Activated naive CD4-positive, alpha-beta T cell treated with anti-CD3 and anti-CD28 coated beads, Interleukin-2, amount 50 U/mL, for 72 hours (primary cell): Measurements from ENCODE around the gene CELF2. TPM values are rescaled to one million over a fixed set of nuclear protein-coding genes. Genes with fewer than 3 reads are reported as not detected.

Source experiments
- ATAC-seq, 2 donors: fragments of 150-1000 bp; cut with Tn5 transposase; 2 replicates each; pipeline ENCODE4 v1.10.0; 2021; ENCODE audit warnings: mild to moderate bottlenecking in 2 of 2, moderate library complexity in 2 of 2
- DNase-seq, 2 donors: peaks; one replicate each; pipeline ENCODE4 v3.0.0; 2021 to 2022; ENCODE audit warnings: low spot score in 2 of 2
- H3K27ac Mint-ChIP-seq, 2 donors: one replicate each; pipeline ENCODE4 v1.8.0; 2022; ENCODE audit warnings: mild to moderate bottlenecking in 2 of 2, mixed read lengths in 2 of 2
- H3K36me3 Mint-ChIP-seq, 2 donors: one replicate each; pipeline ENCODE4 v1.8.0; 2022; ENCODE audit warnings: mixed read lengths in 2 of 2
- H3K9me3 Mint-ChIP-seq, 2 donors: one replicate each; pipeline ENCODE4 v1.8.0; 2022; ENCODE audit warnings: mixed read lengths in 2 of 2
- total RNA-seq, 2 donors: library from RNA; stranded (reverse); gene quantifications; one replicate each; pipeline ENCODE4 v1.2.3, GENCODE V29; 2022

The CELF2 gene
- total RNA-seq, 2 donors from 2014 or later: 95.0 to 120 TPM

GRCh38 chr10:11066520-11066919, 48.8 kb downstream of the CELF2 start:
- no peak for DNase-seq

GRCh38 chr10:11068861-11069633, 51.4 kb downstream of the CELF2 start:
- Mint-ChIP-seq H3K36me3 (no peaks in the 10 kb centered on the region), H3K27ac (no peak overlapping the region)
- no peak for ATAC-seq

More at GRCh38 chr10:11066520-11066919, 48.8 kb downstream of the CELF2 start:
- no peaks in the 10 kb centered on the region for H3K9me3 Mint-ChIP-seq
- no peaks in the 10 kb centered on the region for H3K36me3 Mint-ChIP-seq
- ATAC-seq: no peak
- no peak overlapping the region for H3K27ac Mint-ChIP-seq

GRCh38 chr10:11073410-11073809, 55.7 kb downstream of the CELF2 start:
- no peak for ATAC-seq

More at GRCh38 chr10:11068861-11069633, 51.4 kb downstream of the CELF2 start:
- no peaks in the 10 kb centered on the region for H3K9me3 Mint-ChIP-seq
- DNase-seq: no peak

GRCh38 chr10:11074536-11075267, 57.0 kb downstream of the CELF2 start:
- H3K27ac Mint-ChIP-seq: no peak overlapping the region

More at GRCh38 chr10:11073410-11073809, 55.7 kb downstream of the CELF2 start:
- H3K9me3 Mint-ChIP-seq: no peaks in the 10 kb centered on the region
- no peak overlapping the region for H3K27ac Mint-ChIP-seq
- H3K36me3 Mint-ChIP-seq: no peaks in the 10 kb centered on the region
- no peak for DNase-seq

GRCh38 chr10:11076221-11076620, 58.5 kb downstream of the CELF2 start:
- peaks cover 0 to 5% of the 10 kb centered on the region in 2 donors for H3K36me3 Mint-ChIP-seq
- DNase-seq: no peak
- no peaks in the 10 kb centered on the region for H3K9me3 Mint-ChIP-seq
- no peak for ATAC-seq
- H3K27ac Mint-ChIP-seq: no peak overlapping the region

More at GRCh38 chr10:11074536-11075267, 57.0 kb downstream of the CELF2 start:
- H3K36me3 Mint-ChIP-seq: peaks cover 0 to 3% of the 10 kb centered on the region in 2 donors
- ATAC-seq: peak; percentile 38 to 57
- no peaks in the 10 kb centered on the region for H3K9me3 Mint-ChIP-seq
- DNase-seq: no peak

GRCh38 chr10:11080564-11080984, 62.9 kb downstream of the CELF2 start:
- ATAC-seq (no peak), DNase-seq (no peak)
- Mint-ChIP-seq H3K27ac (no peak overlapping the region), H3K9me3 (no peaks in the 10 kb centered on the region), H3K36me3 (peaks cover 0 to 5% of the 10 kb centered on the region in 2 donors)

- ATAC-seq (no peak), DNase-seq (no peak)
- Mint-ChIP-seq H3K27ac (no peak overlapping the region), H3K9me3 (no peaks in the 10 kb centered on the region), H3K36me3 (peaks cover 0 to 5% of the 10 kb centered on the region in 2 donors)
Observed at GRCh38 chr10:11081408-11081807, 63.7 kb downstream of the CELF2 start.

GRCh38 chr10:11082526-11082925, 64.9 kb downstream of the CELF2 start:
- DNase-seq (no peak), ATAC-seq (no peak)
- peaks cover 0 to 5% of the 10 kb centered on the region in 2 donors for H3K36me3 Mint-ChIP-seq
- H3K9me3 Mint-ChIP-seq: no peaks in the 10 kb centered on the region
- no peak overlapping the region for H3K27ac Mint-ChIP-seq

GRCh38 chr10:11083051-11083450, 65.4 kb downstream of the CELF2 start:
- no peak for ATAC-seq
- Mint-ChIP-seq H3K36me3 (peaks cover 0 to 5% of the 10 kb centered on the region in 2 donors), H3K9me3 (no peaks in the 10 kb centered on the region), H3K27ac (no peak overlapping the region)
- DNase-seq: no peak

GRCh38 chr10:11085545-11085944, 67.9 kb downstream of the CELF2 start:
- no peaks in the 10 kb centered on the region for H3K36me3 Mint-ChIP-seq

GRCh38 chr10:11086177-11086840, 68.6 kb downstream of the CELF2 start:
- Mint-ChIP-seq H3K9me3 (no peaks in the 10 kb centered on the region), H3K27ac (no peak overlapping the region), H3K36me3 (no peaks in the 10 kb centered on the region)
- ATAC-seq: no peak
- DNase-seq: no peak

More at GRCh38 chr10:11085545-11085944, 67.9 kb downstream of the CELF2 start:
- Mint-ChIP-seq H3K27ac (no peak overlapping the region), H3K9me3 (no peaks in the 10 kb centered on the region)
- DNase-seq (no peak), ATAC-seq (no peak)

GRCh38 chr10:11087372-11087771, 69.7 kb downstream of the CELF2 start:
- Mint-ChIP-seq H3K27ac (no peak overlapping the region), H3K9me3 (no peaks in the 10 kb centered on the region), H3K36me3 (no peaks in the 10 kb centered on the region)
- no peak for ATAC-seq
- DNase-seq: no peak

- DNase-seq: no peak
- Mint-ChIP-seq H3K9me3 (no peaks in the 10 kb centered on the region), H3K36me3 (no peaks in the 10 kb centered on the region), H3K27ac (no peak overlapping the region)
- ATAC-seq: peak in 1 of 2 donors; percentile 9
Observed at GRCh38 chr10:11088709-11089108, 71.0 kb downstream of the CELF2 start.

GRCh38 chr10:11089272-11089671, 71.6 kb downstream of the CELF2 start:
- ATAC-seq: peak in 1 of 2 donors; percentile 79
- no peak overlapping the region for H3K27ac Mint-ChIP-seq

GRCh38 chr10:11091517-11092102, 73.9 kb downstream of the CELF2 start:
- no peaks in the 10 kb centered on the region for H3K36me3 Mint-ChIP-seq
- no peak overlapping the region for H3K27ac Mint-ChIP-seq
- no peaks in the 10 kb centered on the region for H3K9me3 Mint-ChIP-seq
- ATAC-seq (peak; percentile 42 to 63), DNase-seq (no peak)

More at GRCh38 chr10:11089272-11089671, 71.6 kb downstream of the CELF2 start:
- H3K9me3 Mint-ChIP-seq: no peaks in the 10 kb centered on the region
- H3K36me3 Mint-ChIP-seq: no peaks in the 10 kb centered on the region
- DNase-seq: no peak
